Measurements from ENCODE around the gene LOXL4.

GRCh38 chr10:98263088-98263487, 4.9 kb downstream of the LOXL4 start:
- TF ChIP-seq YY1 (IDR thresholded peaks at IDR 0.05; ENCODE audit: insufficient read depth, insufficient read length) (no peak), ZNF274 (IDR thresholded peaks at IDR 0.05; ENCODE audit: low read depth, low read length) (no peak)
